Stimulated activated CD4-positive, alpha-beta T cell treated with anti-CD3 and anti-CD28 coated beads, Interleukin-4, amount 100 ng/mL, for 1 hour (primary cell): ENCODE measurements around the gene CAMK2A.

ENCODE experiments used
- DNase-seq: peaks from one replicate; pipeline ENCODE4 v3.0.0-alpha.2; 2020

CAMK2A gene

DNA sequence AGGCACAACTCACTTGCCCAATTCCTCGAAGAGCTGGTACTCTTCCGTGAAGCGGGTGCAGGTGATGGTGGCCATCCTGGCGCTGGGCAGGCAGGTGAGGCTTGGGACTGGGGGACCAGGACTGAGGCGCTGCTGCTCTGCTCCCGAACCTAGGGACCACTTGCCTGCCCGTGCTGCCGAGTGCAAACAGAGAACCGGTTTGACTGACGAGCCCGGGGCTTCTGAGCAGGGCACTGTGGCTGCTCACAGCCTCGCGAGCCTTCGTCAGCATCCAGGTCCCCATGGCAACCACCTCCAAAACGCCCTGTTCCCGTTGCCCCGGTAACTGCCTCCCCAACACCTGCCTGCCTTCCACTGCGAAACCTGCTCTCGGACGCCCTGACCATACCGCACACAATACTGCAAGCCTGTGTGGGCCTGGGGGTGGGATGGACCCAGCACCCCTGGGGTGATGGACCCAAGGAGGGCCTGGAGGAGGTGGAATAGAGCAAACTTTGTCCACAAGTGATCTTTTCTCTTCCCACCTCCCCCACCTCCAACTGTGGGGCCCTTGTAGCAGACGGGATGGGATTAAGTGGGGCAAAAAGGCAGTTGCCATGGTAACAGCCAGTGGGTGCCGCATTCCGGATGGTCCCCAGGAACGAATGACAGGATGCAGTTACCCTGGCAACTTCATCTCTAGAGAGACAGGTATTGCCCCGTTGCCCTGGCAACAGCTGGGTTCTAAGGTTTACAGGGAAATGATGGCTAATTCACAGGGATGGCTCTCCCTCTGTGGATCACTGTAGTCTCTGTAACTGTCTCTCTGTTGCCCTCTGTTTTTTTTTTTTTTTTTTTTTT lies at the start of gene CAMK2A:
Gene CAMK2A, minus strand, starts transcription at position 223 of the 840 bp plus-strand sequence. Its CDS starts 148 bp downstream, at position 75.
- DNase-seq = no peak

DNA sequence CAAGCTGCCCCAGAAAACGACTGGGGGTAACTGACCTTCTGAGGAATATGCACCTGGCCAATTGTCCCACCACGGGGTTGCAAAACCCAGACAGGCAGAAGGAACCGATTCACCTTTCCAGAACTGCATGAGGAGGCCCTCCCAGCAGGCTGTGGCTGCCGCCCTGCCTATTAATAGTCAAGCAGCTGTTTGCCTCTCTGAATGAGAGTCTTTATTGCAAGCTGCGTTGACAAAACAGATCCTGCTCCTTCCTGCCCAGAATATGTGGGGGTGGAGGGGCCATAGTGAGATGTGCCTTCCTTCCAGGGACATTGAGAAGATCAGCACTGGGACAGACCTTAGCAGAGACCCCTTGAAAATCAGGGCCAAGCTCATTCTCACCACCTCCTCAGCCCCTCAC lies 49.6 kb upstream of the CAMK2A start:
- no peak for DNase-seq

DNA sequence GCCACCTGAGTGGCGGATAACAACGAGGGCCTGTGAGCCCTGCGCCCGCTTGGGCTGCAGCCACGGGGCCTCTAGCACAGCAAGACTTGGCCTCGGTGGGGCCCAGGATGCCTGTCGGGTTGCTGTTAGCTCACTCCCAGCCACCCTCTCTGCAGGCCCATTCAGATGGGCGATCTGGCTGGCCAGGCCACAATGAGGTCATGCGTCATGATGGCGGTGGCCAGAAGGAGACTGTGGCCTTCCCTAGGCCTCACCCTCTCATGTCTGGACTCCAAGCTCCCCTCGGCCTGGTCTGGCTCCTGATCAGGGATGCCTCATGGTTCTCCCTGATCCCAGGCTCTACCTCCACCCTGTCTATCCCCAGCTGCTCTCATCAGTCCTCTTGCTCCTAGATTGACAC lies 49.0 kb upstream of the CAMK2A start:
- DNase-seq = no peak

DNA sequence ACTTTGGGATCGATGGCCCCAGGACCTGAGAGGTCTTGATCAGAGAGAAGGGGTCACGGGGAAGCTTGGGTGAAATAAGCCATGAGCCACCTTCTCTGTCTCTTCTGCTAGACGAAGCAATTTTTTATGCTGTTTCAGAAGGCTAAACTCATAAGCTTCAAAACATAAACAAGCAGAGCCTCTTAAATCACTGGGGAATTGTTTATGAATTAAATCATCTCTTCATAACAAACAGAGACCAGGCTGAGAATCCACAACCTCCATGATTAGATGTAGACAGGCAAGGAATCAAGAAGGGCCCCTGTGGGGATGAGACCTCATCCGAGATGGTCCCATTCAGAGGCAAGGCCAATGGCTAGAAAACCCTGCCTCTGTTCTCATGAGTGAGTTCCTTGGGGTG lies 46.2 kb upstream of the CAMK2A start:
- no peak for DNase-seq

- no peak for DNase-seq
Observed at GRCh38 chr5:150333400-150333799, 43.8 kb upstream of the CAMK2A start.

DNA sequence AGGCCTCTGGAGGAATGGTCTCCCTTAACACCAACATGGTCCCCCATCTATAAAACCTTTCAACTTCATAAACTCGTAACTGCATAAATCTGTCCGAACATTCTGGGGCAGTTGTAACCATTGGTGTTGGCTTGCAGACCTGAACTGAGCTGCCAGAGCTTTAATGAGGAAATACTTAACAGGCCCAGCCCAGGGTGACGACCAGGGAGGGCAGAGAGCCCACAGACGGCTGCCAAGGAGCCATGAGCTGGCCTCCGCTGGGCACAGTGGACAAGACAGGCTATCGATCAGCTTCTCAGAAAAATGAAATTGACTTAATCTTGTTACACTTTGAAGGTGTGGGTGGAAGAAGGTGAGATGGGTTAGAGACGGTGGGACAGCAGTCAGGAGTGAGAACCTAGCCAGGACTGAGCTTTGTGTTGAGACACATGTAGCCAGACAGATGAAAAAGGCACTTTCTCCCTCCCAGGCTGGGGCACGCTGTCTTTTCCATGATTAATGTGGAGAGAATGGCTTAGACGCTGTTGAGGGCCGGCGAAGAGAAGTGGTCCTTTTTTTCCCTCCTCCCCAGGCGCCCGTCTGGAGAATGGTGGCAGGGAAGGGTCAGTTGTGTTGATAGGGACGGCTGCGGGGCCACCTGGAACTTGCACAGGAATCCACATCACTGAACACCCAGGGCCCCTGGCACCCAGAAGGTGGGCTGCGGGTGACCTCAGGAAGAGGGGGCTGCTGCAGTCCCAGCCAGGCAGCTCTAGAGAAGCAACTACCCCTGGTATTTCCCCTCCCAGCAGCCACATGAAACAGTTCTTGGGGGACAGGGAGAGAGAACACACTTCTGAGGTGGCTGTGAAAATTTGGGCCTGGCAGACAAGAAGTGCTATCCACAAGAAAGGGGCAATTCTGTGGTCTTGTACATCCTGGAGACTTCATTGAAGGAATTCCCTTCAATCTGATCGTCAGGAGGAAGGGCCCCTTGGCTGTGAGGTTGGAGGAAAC lies 40.6 kb upstream of the CAMK2A start:
- no peak for DNase-seq

GRCh38 chr5:150329038-150329437 lies 39.5 kb upstream of the CAMK2A start:
- DNase-seq = no peak

- no peak for DNase-seq
Observed at GRCh38 chr5:150328515-150328914, 38.9 kb upstream of the CAMK2A start.

GRCh38 chr5:150327139-150327538 lies 37.6 kb upstream of the CAMK2A start:
- DNase-seq = no peak

GRCh38 chr5:150326707-150327106 lies 37.1 kb upstream of the CAMK2A start:
- no peak for DNase-seq

- DNase-seq = no peak
Observed at GRCh38 chr5:150325426-150325825, 35.9 kb upstream of the CAMK2A start.

- DNase-seq = no peak
Observed at GRCh38 chr5:150323819-150324218, 34.2 kb upstream of the CAMK2A start.

- DNase-seq = no peak
Observed at GRCh38 chr5:150323092-150323491, 33.5 kb upstream of the CAMK2A start.

GRCh38 chr5:150322202-150322601 lies 32.6 kb upstream of the CAMK2A start:
- no peak for DNase-seq

DNA sequence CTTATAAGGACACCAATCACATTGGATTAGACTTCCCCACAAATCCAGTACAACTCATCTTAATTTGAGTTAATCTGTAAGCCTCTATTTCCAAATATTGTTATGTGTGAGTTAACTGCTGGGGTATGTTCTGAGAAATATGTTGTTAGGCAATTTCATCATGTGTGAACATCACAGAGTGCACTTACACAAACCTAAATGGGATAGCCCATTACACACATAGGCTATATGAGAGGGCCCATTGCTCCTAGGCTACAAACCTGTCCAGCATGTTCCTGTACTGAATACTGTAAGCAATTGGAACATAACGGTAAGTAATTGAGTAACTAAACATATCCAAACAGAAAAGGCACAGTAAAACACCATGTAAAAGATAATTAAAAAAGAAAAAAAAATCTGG lies 32.2 kb upstream of the CAMK2A start:
- no peak for DNase-seq

DNA sequence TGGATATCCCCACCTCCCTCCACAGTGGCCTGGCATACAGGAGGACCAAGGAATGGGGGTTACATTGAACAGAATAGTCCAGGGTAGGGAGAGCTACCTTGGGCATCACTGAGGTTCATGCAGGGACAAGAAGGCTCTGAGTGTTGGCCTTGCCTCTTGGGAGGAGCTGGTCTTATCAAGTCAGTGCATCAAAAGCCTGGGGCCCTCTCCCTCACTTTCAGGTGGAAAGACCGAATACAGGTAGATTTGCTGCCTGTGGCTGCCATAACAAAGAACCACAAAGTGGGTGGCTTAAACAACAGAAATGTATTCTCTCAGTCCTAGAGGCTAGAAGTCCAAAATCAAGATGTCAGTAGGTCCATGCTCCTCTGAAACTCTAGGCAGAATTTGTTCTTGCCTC lies 31.6 kb upstream of the CAMK2A start:
- no peak for DNase-seq

DNA sequence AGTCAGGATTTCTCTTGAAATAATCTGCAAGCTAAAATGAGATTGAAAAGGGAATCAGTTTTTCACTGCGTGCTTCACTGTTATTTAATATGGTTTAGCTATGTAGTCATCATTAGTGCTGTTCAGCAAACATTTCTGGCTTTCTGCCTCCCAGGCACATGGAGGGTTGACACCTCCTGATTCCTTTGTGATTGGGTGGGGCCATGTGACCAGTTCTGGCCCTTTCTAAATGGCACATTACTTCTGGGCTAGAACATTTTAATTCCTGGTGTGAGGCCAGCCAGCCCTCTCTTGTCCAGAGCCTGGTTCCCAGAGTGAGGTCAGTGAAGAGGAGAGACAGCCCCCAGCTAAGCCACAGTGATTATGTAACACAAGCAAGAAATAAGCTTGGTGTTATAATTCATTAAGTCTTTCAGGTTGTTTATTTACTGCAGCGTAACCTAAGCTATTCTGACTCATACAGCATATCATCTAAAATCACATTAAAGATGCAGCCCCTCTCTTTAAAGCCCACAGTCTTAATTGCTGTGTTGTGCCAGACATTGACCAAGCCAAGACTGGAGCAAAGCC lies 30.6 kb upstream of the CAMK2A start:
- no peak for DNase-seq

GRCh38 chr5:150319484-150319790 lies 29.9 kb upstream of the CAMK2A start:
- no peak for DNase-seq

DNA sequence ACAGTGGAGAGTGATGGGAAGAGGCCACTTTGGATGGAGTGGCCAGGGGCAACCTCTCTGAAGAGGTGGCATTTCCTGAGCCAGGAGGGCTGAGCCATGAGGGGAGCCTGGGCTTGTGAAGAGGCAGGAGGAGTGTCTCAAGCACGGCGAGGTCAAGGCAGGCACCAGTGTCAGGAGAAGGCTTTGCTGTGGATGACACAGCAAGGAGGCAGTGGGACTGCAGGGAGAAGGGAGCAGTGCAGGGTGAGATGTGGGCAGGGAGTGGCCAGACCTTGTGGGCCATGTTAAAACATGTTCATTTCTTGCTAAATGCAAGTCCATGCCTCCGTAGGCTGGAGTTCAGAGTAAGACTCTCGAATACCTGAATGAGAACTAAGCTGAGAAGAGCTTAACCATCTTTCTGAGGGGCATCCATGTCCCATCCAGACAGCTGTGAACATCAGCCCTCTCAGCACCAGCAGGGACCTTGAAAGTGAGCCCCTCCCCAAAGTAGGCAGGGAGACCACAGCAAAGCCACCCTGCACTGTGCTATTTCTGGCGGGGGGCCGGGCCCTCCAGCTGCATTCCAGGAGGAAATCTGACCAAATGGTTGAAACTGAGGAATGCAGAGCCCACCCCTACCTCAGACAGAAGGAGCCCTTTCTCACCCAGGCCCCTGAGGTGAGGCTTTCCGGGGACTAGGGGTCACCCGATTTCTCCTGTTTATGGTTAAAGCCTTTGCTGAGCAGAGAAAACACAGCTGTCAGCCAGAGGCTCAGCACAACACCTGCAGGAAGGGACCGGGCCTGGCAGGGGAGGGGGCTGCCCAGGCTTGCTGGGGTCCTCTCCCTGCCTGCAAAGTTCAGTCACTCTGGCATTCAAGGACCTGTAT lies 29.3 kb upstream of the CAMK2A start:
- DNase-seq = no peak

- no peak for DNase-seq
Observed at GRCh38 chr5:150317048-150318003, 27.8 kb upstream of the CAMK2A start.

DNA sequence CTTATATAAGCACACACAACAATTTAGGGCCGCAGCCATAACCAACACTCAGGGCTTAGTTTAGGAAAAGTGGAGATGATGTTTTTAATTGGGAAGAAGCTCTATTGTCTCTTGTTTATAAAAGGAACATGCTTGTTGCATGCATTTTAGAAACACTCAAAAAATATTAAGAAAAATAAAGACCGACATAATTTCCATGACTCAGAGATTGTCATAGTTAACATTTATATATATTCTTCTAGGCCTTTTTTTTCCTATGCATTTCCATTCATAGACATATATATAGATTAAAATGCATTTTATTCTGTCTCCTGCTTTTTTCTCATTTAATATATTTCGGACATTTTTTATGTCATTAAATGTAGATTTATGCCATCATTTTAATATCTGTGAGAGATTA lies 26.7 kb upstream of the CAMK2A start:
- DNase-seq = no peak
